Suprapubic skin (tissue), 4 donors: ENCODE data around the gene PREP. TPM values are rescaled to one million over a fixed set of nuclear protein-coding genes. Genes with fewer than 3 reads are reported as not detected.
"Not testable (repeated sequence)": the region's sequence is repeated elsewhere in the genome, so short reads cannot be mapped to it uniquely, and the experiment has no call there.

ENCODE experiments used
- DNase-seq, 2 donors: peaks; one replicate each; pipeline ENCODE4 v3.0.0-alpha.2; 2019; ENCODE audit warnings: low spot score in 2 of 2
- H3K27ac ChIP-seq: fragments of 200-600 bp; sonication (generic); one replicate; pipeline ENCODE4 v1.5.1; 2019
- H3K27me3 ChIP-seq: fragments of 200-600 bp; sonication (generic); one replicate; pipeline ENCODE4 v1.5.1; 2019
- H3K36me3 ChIP-seq: fragments of 200-600 bp; sonication (generic); one replicate; pipeline ENCODE4 v1.5.1; 2019
- H3K4me1 ChIP-seq: fragments of 200-600 bp; sonication (generic); one replicate; pipeline ENCODE4 v1.5.1; 2019
- H3K4me3 ChIP-seq: fragments of 200-600 bp; sonication (generic); one replicate; pipeline ENCODE4 v1.5.1; 2019; ENCODE audit warnings: mild to moderate bottlenecking
- H3K9me3 ChIP-seq: fragments of 200-600 bp; sonication (generic); one replicate; pipeline ENCODE4 v1.5.1; 2019
- EP300 ChIP-seq: sonication (generic); formaldehyde crosslinking; IDR thresholded peaks from one replicate; pipeline ENCODE4 v1.6.1; 2017; ENCODE audit warnings: antibody characterized with exemption
- POLR2A ChIP-seq, 2 donors: fragments of 450-650 bp; IDR thresholded peaks; one replicate each; pipeline ENCODE4 v1.6.1; 2017; ENCODE audit warnings: antibody characterized with exemption in 2 of 2, mild to moderate bottlenecking in 2 of 2, moderate library complexity in 2 of 2
- POLR2AphosphoS5 ChIP-seq, 3 donors: sonication (generic); formaldehyde crosslinking; IDR thresholded peaks; one replicate each; pipeline ENCODE4 v1.6.1; 2017; ENCODE audit warnings: antibody characterized with exemption in 3 of 3
- WGBS: methylation state at CpG from one replicate; pipeline ENCODE4 v1.1.5; 2018; 5-methylcytosine and 5-hydroxymethylcytosine counted together
- total RNA-seq, 4 donors: library from RNA; depleted of rRNA; stranded (reverse); fragments of >200 nt; gene quantifications; one replicate each; pipeline ENCODE4 v1.1.0, GENCODE V29; 2016
- TF ChIP-seq, protein P1 (sequence below), 2 donors: fragments of 200-600 bp in 1 of 2; fragments of 450-650 bp in 1 of 2; sonication (generic) in 1 of 2; IDR thresholded peaks; one replicate each; pipeline ENCODE4 v1.5.1; 2016 to 2019; ENCODE audit warnings: antibody characterized with exemption in 2 of 2, mild to moderate bottlenecking in 1 of 2, moderate library complexity in 1 of 2

PREP gene
- total RNA-seq, 4 donors from 2014 or later = 22.1 to 36.0 (median 30.3) TPM

DNA sequence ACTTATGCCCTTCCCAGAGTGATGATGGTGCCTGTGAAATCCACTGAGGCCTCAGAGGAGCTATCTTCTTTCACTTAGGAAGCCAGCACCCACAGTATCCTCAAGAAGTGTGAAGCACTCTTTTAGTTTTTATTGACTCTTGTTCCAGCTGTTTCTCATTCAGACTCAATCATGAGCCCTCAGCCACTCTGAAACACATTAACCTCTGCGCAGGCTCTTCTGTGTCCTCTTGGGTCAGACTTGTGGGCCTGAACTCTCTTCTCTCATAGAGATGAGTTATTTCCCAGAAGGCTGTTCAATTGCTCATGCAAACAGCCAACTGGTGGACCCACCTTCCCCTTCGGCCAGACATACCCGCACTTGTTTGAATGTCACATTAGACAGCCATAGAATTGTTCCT is 27.8 kb upstream of the PREP start:
- DNase-seq = no peak
- 81% methylated on average over 3 of the region's 3 CpGs for WGBS
- Histone ChIP-seq H3K9me3 (no peaks in the 10 kb centered on the region), H3K4me1 (peaks cover 5% of the 10 kb centered on the region), H3K36me3 (no peaks in the 10 kb centered on the region), H3K4me3 (no peak overlapping the region), H3K27ac (no peak overlapping the region), H3K27me3 (no peaks in the 10 kb centered on the region)
- TF ChIP-seq POLR2A (IDR thresholded peaks at IDR 0.05) = no peak
- TF ChIP-seq, protein P1, sequence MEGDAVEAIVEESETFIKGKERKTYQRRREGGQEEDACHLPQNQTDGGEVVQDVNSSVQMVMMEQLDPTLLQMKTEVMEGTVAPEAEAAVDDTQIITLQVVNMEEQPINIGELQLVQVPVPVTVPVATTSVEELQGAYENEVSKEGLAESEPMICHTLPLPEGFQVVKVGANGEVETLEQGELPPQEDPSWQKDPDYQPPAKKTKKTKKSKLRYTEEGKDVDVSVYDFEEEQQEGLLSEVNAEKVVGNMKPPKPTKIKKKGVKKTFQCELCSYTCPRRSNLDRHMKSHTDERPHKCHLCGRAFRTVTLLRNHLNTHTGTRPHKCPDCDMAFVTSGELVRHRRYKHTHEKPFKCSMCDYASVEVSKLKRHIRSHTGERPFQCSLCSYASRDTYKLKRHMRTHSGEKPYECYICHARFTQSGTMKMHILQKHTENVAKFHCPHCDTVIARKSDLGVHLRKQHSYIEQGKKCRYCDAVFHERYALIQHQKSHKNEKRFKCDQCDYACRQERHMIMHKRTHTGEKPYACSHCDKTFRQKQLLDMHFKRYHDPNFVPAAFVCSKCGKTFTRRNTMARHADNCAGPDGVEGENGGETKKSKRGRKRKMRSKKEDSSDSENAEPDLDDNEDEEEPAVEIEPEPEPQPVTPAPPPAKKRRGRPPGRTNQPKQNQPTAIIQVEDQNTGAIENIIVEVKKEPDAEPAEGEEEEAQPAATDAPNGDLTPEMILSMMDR (IDR thresholded peaks at IDR 0.05) = no peak
- TF ChIP-seq POLR2AphosphoS5 (IDR thresholded peaks at IDR 0.05) = no peak
- TF ChIP-seq EP300 = no peak

DNA sequence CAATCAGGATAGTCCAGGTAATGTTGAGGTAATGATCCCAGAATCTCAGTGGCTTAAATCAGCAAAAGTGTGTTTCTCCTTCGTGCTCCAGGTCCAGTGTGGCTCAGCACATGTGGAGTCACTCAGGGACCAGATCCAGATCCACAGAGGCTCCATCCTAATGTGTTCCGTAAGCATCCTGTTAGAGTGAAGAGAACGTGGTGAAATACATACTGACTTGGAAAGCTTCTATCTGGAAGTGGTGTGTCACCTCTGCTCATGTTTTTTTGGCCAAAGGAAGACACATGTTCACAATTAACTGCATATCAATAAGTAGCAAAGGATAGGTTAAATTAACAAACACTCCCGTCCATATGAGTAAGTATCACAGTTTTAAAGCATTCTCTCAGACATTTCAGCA is 26.8 kb upstream of the PREP start:
- H3K27me3 ChIP-seq = no peaks in the 10 kb centered on the region
- H3K4me1 ChIP-seq = peaks cover 5% of the 10 kb centered on the region
- H3K9me3 ChIP-seq = no peaks in the 10 kb centered on the region
- no peak overlapping the region for H3K4me3 ChIP-seq
- H3K36me3 ChIP-seq = no peaks in the 10 kb centered on the region
- DNase-seq = no peak
- TF ChIP-seq EP300 = no peak
- TF ChIP-seq, protein P1 (IDR thresholded peaks at IDR 0.05) = no peak
- no peak for TF ChIP-seq POLR2A (IDR thresholded peaks at IDR 0.05)
- TF ChIP-seq POLR2AphosphoS5 (IDR thresholded peaks at IDR 0.05) = no peak
- no peak overlapping the region for H3K27ac ChIP-seq
- 78% methylated on average over 4 of the region's 4 CpGs for WGBS

GRCh38 chr6:105428342-105428957 is 25.6 kb upstream of the PREP start:
- TF ChIP-seq, protein P1 (IDR thresholded peaks at IDR 0.05) = no peak
- TF ChIP-seq POLR2AphosphoS5 (IDR thresholded peaks at IDR 0.05) = peak in 1 of 3 donors; percentile 17
- DNase-seq = no peak
- Histone ChIP-seq H3K27ac (peak overlapping the region; percentile 55), H3K27me3 (no peaks in the 10 kb centered on the region), H3K9me3 (no peaks in the 10 kb centered on the region), H3K4me1 (peaks cover 5% of the 10 kb centered on the region), H3K36me3 (no peaks in the 10 kb centered on the region), H3K4me3 (no peak overlapping the region)
- 67% methylated on average over 5 of the region's 5 CpGs for WGBS

GRCh38 chr6:105424175-105424783 is 21.4 kb upstream of the PREP start:
- no peaks in the 10 kb centered on the region for H3K9me3 ChIP-seq
- no peaks in the 10 kb centered on the region for H3K36me3 ChIP-seq
- peaks cover 5% of the 10 kb centered on the region for H3K4me1 ChIP-seq
- no peak overlapping the region for H3K4me3 ChIP-seq
- WGBS = 32% methylated on average over 7 of the region's 7 CpGs
- no peak overlapping the region for H3K27ac ChIP-seq
- H3K27me3 ChIP-seq = no peaks in the 10 kb centered on the region
- TF ChIP-seq EP300 = no peak
- TF ChIP-seq, protein P1 (IDR thresholded peaks at IDR 0.05) = peak; percentile 1 to 39
- DNase-seq = no peak

DNA sequence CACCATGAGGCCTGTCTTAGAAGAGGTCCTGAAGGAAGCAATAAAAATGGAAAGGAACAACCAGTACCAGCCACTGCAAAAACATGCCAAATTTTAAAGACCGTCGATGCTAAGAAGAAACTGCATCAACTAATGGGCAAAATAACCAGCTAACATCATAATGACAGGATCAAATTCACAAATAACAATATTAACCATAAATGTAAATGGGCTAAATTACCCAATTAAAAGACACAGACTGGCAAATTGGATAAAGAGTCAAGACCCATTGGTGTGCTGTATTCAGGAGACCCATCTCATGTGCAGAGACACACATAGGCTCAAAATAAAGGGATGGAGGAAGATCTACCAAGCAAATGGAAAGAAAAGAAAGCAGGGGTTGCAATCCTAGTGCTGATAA is 14.1 kb upstream of the PREP start:
- WGBS = 97% methylated on average over 2 of the region's 2 CpGs
- peaks cover 15% of the 10 kb centered on the region for H3K9me3 ChIP-seq
- not testable (repeated sequence) for H3K27ac ChIP-seq, H3K4me3 ChIP-seq, H3K27me3 ChIP-seq, H3K36me3 ChIP-seq, H3K4me1 ChIP-seq, DNase-seq

- 100% methylated on average over 1 of the region's 1 CpG for WGBS
- DNase-seq = no peak
- TF ChIP-seq, protein P1 (IDR thresholded peaks at IDR 0.05) = no peak
- TF ChIP-seq POLR2A (IDR thresholded peaks at IDR 0.05) (no peak), EP300 (no peak), POLR2AphosphoS5 (IDR thresholded peaks at IDR 0.05) (no peak)
Observed at GRCh38 chr6:105409734-105410133, 6.9 kb upstream of the PREP start.

More at GRCh38 chr6:105409734-105410133, 6.9 kb upstream of the PREP start:
- Histone ChIP-seq H3K4me3 (no peak overlapping the region), H3K4me1 (no peaks in the 10 kb centered on the region), H3K9me3 (peaks cover 5% of the 10 kb centered on the region), H3K27ac (no peak overlapping the region), H3K27me3 (peaks cover 3% of the 10 kb centered on the region), H3K36me3 (no peaks in the 10 kb centered on the region)
